ENCODE measurements around the gene CEP83. TPM values are rescaled to one million over a fixed set of nuclear protein-coding genes. Genes with fewer than 3 reads are reported as not detected.

The CEP83 gene
- polyA plus RNA-seq, 6 donors from 2014 or later, result 4.0 to 7.7 (median 6.5) TPM

DNA sequence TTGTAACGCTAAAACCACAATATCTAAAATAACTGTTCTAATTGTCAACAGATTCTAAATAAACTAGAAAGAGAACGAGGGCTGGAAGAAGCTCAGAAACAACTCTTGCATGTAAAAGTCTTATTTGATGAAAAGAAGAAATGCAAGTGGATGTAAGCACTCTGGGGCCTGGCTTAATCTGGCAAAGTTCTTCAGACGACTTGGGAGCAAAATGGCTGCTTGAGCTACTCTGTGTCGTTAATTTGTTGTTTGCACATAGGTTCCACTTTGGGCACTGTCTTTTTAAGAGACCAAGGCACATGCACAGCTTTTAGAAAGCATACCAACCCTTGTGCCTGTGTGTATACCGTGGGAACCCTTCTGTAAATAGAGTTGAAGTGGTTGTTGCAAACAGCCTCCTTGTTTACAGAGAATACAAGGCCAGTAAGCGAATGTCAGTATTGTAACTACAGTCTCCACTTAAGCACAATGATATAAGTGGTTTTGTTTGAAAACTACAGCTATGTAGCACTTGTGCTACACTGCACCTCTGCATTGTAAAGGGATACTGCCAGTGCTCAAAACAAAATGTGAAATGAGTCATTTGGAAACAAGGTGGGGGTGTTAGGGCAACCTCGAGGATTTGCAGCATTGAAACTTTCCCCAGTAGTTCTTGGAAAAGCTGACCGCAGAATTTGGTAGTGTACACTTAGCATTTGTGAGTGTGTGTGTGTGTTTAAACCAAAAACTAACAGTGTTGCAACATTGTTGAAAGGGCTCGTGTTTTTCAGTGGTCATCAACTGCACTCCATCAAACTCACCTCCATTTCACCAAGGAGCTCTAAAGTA lies 154.3 kb downstream of the CEP83 start:
- H3K4me3 Mint-ChIP-seq, result no peak overlapping the region

DNA sequence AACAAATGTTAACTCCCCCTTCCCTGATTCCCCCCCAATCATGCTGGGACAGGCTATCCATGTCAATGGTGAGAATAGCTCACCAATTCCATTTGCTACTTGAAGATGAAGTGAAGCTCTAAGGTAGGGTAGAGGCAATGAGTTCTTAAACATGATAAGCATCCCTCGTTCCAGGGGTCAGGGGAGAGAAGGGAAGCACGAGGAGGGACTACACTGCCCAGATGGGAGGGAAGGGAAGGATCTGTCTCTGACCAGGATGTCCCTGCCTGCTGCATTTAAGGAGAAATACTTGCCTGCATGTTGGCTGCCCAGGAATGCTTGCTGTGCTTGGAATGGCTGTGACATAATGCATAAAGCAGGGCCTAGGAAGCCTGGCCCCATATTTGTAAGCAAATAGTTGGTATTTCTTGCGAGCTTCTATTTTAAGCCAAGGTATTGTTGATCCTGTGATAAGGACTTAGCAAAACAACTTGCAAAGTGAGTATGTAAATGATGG lies 155.1 kb downstream of the CEP83 start:
- peaks cover 8 to 20% (median 10%) of the 10 kb centered on the region in 3 donors for H3K4me1 Mint-ChIP-seq
- H3K36me3 Mint-ChIP-seq, result peaks cover 31 to 42% of the 10 kb centered on the region in 2 donors
- H3K27ac Mint-ChIP-seq, result peak overlapping the region in 1 of 6 donors; percentile 52
- H3K27me3 Mint-ChIP-seq, result no peaks in the 10 kb centered on the region
- H3K4me3 Mint-ChIP-seq, result no peak overlapping the region
- H3K9me3 Mint-ChIP-seq, result peaks cover 0 to 1% (median 0%) of the 10 kb centered on the region in 7 donors
- DNase-seq, result no peak
- ATAC-seq (ENCODE audit: low read depth in 2 of 2), result no peak

More for the DNA sequence above, 154.3 kb downstream of the CEP83 start:
- Mint-ChIP-seq H3K4me1 (peaks cover 2 to 12% (median 3%) of the 10 kb centered on the region in 3 donors), H3K27me3 (no peaks in the 10 kb centered on the region), H3K36me3 (peaks cover 23 to 38% of the 10 kb centered on the region in 2 donors), H3K27ac (peak overlapping the region in 1 of 6 donors; percentile 52), H3K9me3 (no peaks in the 10 kb centered on the region)
- DNase-seq (no peak), ATAC-seq (ENCODE audit: low read depth in 2 of 2) (no peak)

DNA sequence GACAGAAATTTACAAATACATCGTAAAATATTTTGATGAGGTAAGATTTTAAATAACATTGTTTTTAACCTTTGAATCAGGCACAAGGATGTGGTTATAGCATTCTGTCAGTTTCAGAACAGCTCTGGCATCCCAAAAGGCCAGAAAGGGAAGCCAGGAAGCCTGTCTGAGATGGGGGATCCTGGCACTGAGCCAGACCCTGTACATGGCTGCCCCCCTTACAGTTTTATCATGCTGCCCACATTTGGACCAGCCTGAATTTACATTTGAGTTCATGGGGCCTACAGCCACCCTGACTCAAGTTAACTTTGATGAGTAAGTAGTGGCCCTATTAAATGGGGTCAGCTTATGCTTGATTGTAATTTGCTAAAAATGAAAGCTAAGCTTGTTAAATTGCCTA lies 155.7 kb downstream of the CEP83 start:
- H3K27me3 Mint-ChIP-seq, result no peaks in the 10 kb centered on the region
- H3K4me1 Mint-ChIP-seq, result peaks cover 12 to 20% (median 15%) of the 10 kb centered on the region in 3 donors
- ATAC-seq (ENCODE audit: low read depth in 2 of 2), result no peak
- no peak overlapping the region for H3K27ac Mint-ChIP-seq
- no peak for DNase-seq
- peaks cover 0 to 1% (median 0%) of the 10 kb centered on the region in 7 donors for H3K9me3 Mint-ChIP-seq
- peaks cover 32 to 44% of the 10 kb centered on the region in 2 donors for H3K36me3 Mint-ChIP-seq
- no peak overlapping the region for H3K4me3 Mint-ChIP-seq

DNA sequence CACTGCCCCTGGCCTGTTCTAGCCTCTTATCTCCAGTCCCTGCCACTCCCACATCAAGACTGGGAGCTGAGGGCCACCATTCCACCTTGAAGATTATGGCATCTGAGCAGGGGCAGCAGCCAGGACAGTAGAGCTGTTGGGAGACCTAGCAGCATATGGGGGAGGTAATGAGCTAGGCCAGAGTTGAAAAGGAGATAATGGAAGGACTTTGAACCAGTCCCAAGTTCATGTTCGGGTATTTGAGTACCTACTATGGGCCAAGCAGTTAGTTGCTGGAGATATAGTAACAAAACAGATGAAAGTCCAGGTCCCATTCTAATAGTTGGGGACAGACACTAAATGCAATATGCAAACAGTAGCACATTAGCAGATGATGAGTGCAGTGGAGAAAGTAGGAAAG lies 159.8 kb downstream of the CEP83 start:
- ATAC-seq (ENCODE audit: low read depth in 2 of 2) (no peak), DNase-seq (no peak)
- Mint-ChIP-seq H3K36me3 (peaks cover 45 to 52% of the 10 kb centered on the region in 2 donors), H3K27ac (peak overlapping the region in 2 of 6 donors; percentile 7 to 61), H3K4me3 (peak overlapping the region in 1 of 8 donors; percentile 54), H3K27me3 (no peaks in the 10 kb centered on the region), H3K9me3 (peaks cover 0 to 10% (median 0%) of the 10 kb centered on the region in 7 donors), H3K4me1 (peaks cover 39 to 53% (median 45%) of the 10 kb centered on the region in 3 donors)

DNA sequence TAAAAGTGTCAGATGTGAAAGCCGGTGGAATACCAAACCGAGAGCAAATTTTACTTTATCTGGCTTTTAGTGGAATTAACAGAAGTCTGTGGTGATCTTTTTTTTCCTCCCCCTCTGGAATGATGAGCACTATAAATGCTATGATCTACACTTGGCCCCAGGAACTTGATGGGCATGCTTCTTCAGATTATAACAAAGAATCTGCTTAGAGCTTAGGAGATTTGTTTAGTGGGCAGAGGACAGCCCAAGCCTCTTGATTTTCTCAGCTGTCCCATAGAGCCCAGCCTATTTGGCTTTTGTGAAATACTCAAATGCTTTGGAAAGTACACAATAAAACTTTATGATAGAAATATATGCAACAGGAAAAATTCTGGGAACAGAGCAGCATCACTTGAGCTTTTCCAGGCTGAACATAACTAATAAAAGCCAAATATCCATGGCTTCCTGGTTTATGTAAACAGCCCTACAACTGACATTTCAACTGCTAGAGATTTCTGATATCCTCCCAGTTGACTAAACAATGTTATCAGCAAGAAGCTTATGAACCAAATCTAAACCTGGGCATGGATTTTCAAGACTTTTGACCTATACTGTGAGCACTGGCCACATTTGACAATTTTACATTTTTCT lies 161.7 kb downstream of the CEP83 start:
- H3K4me3 Mint-ChIP-seq, result peak overlapping the region in 5 of 8 donors; percentile 2 to 88 (median 57)
- H3K27me3 Mint-ChIP-seq, result no peaks in the 10 kb centered on the region
- ATAC-seq (ENCODE audit: low read depth in 2 of 2), result no peak
- peaks cover 47 to 57% of the 10 kb centered on the region in 2 donors for H3K36me3 Mint-ChIP-seq
- H3K4me1 Mint-ChIP-seq, result peaks cover 45 to 60% (median 49%) of the 10 kb centered on the region in 3 donors
- H3K27ac Mint-ChIP-seq, result peak overlapping the region; percentile 69 to 95 (median 89)
- peaks cover 0 to 10% (median 0%) of the 10 kb centered on the region in 7 donors for H3K9me3 Mint-ChIP-seq
- DNase-seq, result no peak

DNA sequence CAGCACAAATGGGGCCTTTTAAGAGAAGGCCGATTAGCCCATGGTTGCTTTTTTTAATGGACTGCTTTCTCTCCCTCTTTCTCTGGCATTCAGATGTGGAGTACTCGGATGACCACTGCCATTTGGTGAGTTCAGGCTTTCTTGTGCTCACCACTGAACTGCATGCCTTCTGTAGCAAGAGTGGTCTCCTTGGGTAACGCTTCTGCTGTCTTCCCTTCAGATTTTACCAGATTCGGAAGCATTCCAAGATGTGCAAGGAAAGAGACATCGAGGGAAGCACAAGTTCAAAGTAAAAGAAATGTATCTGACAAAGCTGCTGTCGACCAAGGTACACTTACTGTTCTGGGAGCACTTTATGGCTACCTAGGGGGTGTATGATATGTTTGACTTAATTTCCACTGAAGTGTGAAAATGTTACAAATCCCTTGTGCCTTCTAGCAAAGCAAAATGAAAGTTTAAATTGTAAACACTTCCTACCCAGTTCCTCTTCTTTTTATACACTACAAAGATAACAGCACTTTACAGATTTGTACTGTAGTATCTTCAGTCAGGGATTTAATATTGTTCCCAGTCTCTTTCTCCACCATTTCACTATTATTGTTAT lies 162.5 kb downstream of the CEP83 start:
- peaks cover 41 to 54% of the 10 kb centered on the region in 2 donors for H3K36me3 Mint-ChIP-seq
- H3K9me3 Mint-ChIP-seq, result peaks cover 0 to 10% (median 0%) of the 10 kb centered on the region in 7 donors
- H3K27me3 Mint-ChIP-seq, result no peaks in the 10 kb centered on the region
- DNase-seq, result peak; percentile 52
- H3K27ac Mint-ChIP-seq, result peak overlapping the region; percentile 85 to 95 (median 92)
- peak overlapping the region; percentile 19 to 88 (median 80) for H3K4me3 Mint-ChIP-seq
- ATAC-seq (ENCODE audit: low read depth in 2 of 2), result peak; percentile 96 to 98
- H3K4me1 Mint-ChIP-seq, result peaks cover 43 to 60% (median 49%) of the 10 kb centered on the region in 3 donors

DNA sequence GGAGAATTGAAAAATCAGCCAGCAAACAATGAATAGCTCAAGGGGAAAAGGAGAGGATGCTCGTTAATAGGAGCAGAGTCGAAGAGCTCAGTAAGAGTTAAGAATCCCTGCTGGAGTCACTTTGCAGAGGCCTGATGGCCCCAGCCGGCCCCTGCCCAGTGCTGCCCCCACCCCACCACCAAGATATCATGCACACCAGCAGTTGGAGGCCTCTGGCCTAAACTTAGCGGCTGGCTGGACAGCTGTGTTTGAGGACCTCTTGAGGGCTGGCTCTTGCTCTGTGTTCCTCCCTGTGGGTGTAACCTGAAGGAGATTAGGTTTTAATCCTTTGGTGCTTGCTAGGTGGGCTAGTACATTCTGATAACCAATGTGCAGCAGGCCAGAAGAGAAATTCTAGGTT lies 169.3 kb downstream of the CEP83 start:
- no peak overlapping the region for H3K4me3 Mint-ChIP-seq
- H3K36me3 Mint-ChIP-seq, result peaks cover 5 to 17% of the 10 kb centered on the region in 2 donors
- peak overlapping the region in 1 of 6 donors; percentile 87 for H3K27ac Mint-ChIP-seq
- H3K9me3 Mint-ChIP-seq, result peaks cover 0 to under 1% (median 0%) of the 10 kb centered on the region in 7 donors
- no peak for DNase-seq
- no peak for ATAC-seq (ENCODE audit: low read depth in 2 of 2)
- no peaks in the 10 kb centered on the region for H3K27me3 Mint-ChIP-seq
- H3K4me1 Mint-ChIP-seq, result peaks cover 15 to 25% (median 20%) of the 10 kb centered on the region in 3 donors

DNA sequence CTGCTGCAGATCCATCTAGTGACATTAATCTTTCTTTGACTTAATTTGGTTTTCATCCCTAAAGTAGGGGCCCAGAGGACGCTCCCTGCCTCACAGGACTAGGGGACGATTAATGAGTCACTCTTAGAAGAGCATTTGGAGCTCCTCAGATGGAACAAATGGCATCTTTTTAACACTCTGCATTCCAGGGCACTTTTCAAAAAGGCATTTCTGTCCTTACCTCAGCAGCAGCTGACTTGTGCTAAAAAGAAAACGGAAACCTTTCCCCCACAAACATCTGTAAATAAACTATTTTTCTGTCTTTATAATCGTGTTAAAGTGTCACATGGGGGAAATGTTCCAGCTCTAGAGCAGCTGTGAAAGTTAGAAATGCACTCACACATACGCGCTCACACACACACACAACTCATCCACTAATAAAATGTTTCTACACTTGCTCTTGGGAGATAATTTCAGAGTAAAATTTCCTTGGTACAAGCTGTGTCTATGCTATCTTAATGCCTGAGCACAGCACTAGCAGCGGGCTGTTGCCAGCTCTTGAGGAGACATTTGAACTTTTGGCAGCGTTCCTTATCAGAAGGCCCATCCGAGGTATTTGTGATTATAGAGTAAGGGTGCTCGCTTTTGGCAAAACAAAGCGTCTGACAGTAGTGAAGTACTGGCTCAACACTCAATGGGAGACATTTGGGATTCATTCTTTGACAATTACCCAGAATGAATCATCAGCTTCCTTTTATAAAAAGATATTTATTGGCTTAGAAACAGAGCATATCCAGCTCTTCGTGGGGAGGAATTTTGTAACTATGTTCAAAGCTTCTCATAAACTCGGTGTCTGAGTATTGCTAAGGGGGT lies 170.0 kb downstream of the CEP83 start:
- Mint-ChIP-seq H3K4me1 (peaks cover 16 to 19% (median 19%) of the 10 kb centered on the region in 3 donors), H3K27me3 (no peaks in the 10 kb centered on the region), H3K27ac (peak overlapping the region in 3 of 6 donors; percentile 2 to 69 (median 34)), H3K4me3 (no peak overlapping the region), H3K9me3 (no peaks in the 10 kb centered on the region), H3K36me3 (peaks cover 3 to 10% of the 10 kb centered on the region in 2 donors)
- DNase-seq, result no peak
- ATAC-seq (ENCODE audit: low read depth in 2 of 2), result no peak

DNA sequence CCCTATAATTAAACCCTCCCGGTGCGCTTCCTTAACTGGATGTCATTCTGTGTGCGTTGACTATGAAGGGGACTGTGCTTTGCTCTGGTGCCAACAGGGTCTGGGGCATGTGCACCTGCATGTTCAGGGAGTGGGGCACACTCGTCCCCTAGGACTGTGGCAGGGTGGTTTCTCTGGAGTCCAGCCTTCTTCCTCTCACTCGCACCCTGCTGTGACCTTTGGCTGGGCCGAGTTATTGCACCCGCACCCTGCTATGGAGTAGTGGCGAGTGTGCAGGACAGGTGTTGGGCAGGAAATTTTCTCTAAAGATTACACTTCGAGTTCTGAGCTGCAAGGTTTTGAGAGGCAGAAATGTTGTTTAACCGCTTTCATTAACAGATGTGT lies 172.4 kb downstream of the CEP83 start:
- Mint-ChIP-seq H3K27me3 (no peaks in the 10 kb centered on the region), H3K36me3 (peaks cover 10 to 13% of the 10 kb centered on the region in 2 donors), H3K4me1 (peaks cover 22 to 28% (median 27%) of the 10 kb centered on the region in 3 donors), H3K4me3 (no peak overlapping the region), H3K9me3 (no peaks in the 10 kb centered on the region), H3K27ac (peak overlapping the region in 5 of 6 donors; percentile 48 to 87 (median 73))
- DNase-seq (no peak), ATAC-seq (ENCODE audit: low read depth in 2 of 2) (no peak)

DNA sequence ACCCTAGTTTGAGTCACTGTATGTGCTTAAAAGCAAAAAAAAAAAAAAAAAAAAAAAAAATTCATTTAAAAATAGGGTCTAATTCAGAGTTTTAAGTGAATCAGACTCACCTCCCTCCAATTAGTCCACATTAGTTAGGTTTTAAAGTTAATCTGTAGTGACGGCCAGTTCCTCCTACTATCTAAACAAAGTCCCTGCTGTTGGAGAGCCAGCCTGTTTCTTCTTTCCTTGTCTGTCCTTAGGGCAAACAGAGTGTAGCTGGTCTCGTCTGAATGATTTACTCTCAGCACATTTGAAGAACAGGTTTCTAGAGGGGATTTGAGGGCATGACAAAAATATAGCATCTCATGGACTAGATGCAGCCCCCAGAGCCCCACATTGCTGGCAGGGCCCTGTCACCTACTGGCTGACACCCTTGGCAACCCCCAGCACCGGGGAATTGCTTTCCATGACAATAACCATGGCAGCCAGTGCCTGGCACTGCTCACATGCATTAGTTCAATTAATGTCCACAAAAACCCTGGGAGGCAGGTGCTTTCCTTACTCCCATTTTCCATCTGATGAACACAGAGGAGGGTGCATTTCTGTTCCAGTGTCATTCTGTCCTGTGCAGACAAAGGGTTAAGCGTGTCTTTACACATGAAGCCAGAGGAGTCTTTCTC lies 173.0 kb downstream of the CEP83 start:
- DNase-seq, result no peak
- H3K4me1 Mint-ChIP-seq, result peaks cover 24 to 32% (median 25%) of the 10 kb centered on the region in 3 donors
- no peak for ATAC-seq (ENCODE audit: low read depth in 2 of 2)
- H3K9me3 Mint-ChIP-seq, result no peaks in the 10 kb centered on the region
- no peaks in the 10 kb centered on the region for H3K27me3 Mint-ChIP-seq
- peaks cover 9 to 17% of the 10 kb centered on the region in 2 donors for H3K36me3 Mint-ChIP-seq
- H3K4me3 Mint-ChIP-seq, result no peak overlapping the region
- peak overlapping the region in 3 of 6 donors; percentile 48 to 87 (median 51) for H3K27ac Mint-ChIP-seq

DNA sequence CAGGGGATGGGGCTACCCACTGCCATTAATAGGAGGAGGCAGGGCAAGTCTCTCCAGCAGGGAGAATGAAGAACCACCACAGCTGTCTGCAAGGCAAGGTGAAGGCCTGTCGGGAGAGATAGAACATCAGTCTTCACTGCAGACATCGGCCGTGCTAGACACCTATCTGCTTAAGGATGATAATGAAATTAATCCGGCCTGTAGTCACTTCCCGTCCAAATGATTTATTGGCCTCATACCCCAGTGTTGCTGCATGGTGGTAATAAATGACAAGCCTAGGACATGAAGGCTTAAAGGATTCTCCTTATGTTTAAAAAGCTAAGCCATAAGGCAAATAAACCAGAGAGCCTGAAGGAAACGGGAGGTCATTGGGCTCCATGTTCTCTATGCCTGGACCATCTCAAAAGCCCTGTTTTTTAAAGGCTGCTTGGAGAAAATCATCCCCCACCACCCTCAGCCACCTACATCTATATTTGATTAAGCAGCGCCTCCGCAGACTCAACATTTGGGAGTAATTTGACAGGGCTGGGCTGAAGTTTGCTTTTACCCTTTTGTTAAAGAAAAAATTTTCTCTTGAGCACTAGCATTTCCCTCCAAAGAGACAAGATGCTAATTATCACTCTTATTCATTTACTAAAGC lies 173.6 kb downstream of the CEP83 start:
- Mint-ChIP-seq H3K9me3 (no peaks in the 10 kb centered on the region), H3K36me3 (peaks cover 9 to 17% of the 10 kb centered on the region in 2 donors), H3K27me3 (no peaks in the 10 kb centered on the region), H3K4me1 (peaks cover 24 to 35% (median 24%) of the 10 kb centered on the region in 3 donors), H3K27ac (no peak overlapping the region), H3K4me3 (no peak overlapping the region)
- ATAC-seq (ENCODE audit: low read depth in 2 of 2) (no peak), DNase-seq (no peak)

DNA sequence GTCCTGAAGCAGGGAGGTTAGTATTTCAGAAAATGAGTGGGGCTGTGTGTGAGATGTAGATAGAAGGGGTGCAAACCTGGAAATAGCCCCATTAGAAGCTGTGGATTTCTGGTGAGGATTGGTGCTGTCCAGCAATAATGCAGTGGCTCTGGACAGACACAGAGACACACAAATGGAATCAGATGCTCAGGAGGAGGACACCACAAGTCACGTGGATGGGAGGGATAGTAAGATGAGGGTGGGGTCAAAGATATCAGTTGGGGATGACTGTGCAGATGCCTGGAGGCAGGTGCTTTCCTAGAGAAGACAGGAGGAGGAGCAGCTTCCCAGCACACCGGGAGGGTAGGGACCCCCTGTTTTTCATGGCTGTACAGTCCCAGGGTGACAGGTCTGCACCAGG lies 174.8 kb downstream of the CEP83 start:
- no peak overlapping the region for H3K4me3 Mint-ChIP-seq
- peaks cover 24 to 35% (median 27%) of the 10 kb centered on the region in 3 donors for H3K4me1 Mint-ChIP-seq
- peak overlapping the region in 1 of 6 donors; percentile 68 for H3K27ac Mint-ChIP-seq
- H3K9me3 Mint-ChIP-seq, result no peaks in the 10 kb centered on the region
- H3K36me3 Mint-ChIP-seq, result peaks cover 9 to 17% of the 10 kb centered on the region in 2 donors
- ATAC-seq (ENCODE audit: low read depth in 2 of 2) (no peak), DNase-seq (no peak)
- H3K27me3 Mint-ChIP-seq, result no peaks in the 10 kb centered on the region
